ENCODE data around the gene IGF2R.
"Not testable (repeated sequence)": the region's sequence is repeated elsewhere in the genome, so short reads cannot be mapped to it uniquely, and the experiment has no call there.

Gene IGF2R

DNA sequence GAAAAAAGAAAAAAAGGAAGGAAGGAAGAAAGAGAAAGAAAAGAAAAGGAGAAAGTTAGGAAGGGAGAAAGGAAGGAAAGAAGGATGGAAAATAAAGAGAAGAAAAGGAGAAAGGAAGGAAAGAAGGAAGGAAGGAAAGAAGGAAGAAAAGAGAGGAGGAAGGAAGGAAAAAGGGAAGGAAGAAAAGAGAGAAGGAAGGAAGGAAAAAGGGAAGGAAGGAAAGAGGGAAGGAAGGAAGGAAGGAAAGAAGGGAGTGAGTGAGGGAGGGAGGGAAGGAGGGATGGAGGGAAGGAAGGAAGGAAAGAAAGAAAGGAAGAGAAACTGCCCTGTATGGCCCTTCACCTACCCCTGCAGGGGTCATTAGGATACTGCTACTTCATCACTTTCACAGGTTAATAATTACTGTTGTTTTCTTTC is 12.9 kb upstream of the IGF2R start:
- no peak for DNase-seq

DNA sequence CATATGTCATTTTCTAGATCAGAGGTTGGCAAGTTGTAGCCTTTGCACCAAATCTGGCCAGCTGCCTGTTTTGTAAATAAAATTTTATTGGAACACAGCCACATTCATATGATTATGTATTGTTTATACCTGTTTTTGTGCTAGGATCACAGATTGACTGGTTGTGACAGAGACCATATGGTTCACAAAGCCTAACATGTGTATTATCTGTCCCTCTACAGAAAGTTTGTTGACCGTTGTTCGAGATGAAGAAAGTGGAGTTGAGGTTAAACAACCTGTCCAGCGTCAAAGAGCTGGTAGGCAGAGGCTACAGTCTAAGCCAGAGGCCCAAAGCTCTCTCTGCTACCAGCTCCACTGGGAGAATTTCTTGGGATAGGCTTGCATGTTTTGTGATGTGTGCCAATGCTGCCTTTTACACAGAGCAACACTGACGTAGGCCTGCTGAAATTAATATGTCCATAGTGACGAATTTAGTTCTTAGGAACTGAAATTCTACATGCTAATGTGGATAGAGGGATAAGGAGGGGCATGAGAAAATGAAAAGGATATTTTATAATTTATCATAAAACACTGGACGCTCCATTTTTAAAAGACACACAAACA is 11.7 kb upstream of the IGF2R start:
- DNase-seq, result no peak

DNA sequence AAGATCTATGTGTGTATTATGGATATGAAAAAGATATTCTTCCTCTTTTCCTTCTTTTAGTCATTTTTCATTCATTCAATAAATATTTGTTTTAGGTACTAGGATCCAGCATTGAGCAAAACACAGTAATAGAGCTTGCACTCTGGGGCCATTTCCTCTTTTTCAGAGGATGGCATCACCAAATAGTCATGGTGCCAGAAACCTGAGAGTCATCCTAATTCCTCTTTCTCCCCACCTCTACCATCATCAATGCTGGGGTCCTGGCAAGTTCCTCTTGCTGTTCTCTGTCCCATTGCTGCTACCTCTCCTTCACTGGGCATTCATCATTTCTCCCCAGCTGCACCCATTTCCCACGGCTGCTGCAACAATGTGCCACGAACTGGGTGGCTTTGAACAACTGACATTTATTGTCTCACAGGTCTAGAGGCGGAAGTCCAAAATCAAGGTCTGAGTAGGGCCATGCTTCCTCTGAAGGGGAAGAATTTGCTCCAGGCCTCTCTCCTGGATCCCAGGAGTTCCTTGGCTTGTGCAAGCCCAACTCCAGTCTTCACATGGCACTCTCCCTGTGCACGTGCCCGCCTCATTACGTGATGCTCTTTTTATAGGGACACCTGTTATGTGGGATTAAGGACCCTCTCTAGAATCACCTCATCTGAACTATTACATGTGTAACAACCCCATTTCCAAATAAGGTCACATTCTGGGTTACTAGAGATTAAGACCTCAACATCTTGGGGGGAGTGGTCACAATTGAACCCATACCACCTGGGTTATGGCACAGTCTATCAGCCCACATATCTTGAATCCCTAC is 9.5 kb upstream of the IGF2R start:
- DNase-seq, result no peak

DNA sequence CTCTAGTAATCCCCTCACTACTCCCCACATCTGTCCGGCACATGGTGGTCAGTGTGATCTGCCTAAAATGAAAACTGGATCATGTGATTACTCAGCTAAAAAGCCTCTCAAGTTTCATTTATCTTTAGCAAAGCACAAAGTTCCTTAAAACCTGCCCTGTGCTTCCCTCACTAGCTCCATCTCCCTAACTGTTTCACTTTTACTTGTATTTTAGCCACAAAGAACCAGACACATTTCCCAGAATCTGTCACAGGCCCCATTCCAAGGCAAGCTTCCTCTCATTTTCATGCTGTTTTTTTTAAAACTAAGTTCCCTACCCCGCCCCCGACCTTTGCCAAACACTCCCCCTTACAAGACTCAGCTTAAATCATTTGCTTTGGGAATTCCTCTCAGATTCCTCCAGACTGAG is 8.9 kb upstream of the IGF2R start:
- no peak for DNase-seq

DNA sequence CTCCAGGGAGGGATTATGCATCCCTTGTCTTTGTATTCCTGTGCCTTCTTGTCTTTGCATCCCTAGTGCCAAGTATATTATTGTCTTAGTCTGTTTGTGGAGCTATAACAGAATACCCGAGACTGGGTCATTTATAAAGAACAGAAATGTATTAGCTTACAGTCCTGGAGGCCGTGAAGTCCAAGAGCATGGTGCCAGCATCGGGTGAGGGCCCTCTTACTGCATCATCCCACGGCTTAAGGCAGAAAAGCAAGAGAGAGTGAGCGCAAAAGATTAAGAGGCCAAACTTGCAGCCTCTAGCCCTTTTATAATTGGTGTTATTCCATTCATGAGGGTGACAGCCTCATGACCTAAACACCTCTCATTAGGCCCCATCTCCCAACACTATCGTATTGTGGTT is 8.4 kb upstream of the IGF2R start:
- DNase-seq, result no peak

DNA sequence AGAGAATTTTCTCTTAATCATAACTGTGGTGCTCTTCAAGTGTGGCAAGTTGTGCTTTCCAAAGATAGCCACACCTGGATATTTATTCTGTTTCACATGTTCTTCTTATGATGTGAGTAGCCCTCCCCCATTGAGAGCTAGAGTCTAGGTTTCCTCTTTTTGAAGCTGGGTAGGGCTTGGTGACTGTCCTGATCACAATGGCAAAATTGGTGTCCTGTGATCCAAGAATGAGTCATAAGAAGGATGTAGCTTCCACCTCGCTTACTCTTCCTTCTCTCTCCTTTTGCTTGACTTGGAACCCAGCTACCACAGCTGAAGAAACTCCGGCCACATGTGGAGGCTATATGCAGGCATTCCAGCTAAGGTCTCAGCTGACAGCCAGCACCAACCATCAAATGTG is 7.4 kb upstream of the IGF2R start:
- no peak for DNase-seq

DNA sequence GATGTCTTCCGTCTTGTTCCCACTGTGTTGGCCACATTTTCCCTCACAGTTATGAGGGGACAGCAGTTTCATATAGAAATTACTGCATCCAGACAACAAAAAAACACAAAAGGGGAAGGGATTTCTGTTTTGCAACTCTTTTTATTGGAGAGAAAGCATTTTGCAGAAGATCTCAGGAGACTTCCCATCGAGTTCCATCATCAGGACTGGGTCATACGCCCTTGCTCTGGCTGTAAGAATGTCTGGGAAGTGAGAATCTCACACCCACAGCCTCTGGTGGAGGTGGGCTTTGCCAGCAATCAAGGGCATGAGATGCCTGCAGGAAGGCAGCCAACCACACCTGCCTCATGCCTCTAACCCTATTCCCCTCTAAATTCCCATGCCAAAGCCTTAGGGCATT is 5.8 kb upstream of the IGF2R start:
- DNase-seq, result no peak

DNA sequence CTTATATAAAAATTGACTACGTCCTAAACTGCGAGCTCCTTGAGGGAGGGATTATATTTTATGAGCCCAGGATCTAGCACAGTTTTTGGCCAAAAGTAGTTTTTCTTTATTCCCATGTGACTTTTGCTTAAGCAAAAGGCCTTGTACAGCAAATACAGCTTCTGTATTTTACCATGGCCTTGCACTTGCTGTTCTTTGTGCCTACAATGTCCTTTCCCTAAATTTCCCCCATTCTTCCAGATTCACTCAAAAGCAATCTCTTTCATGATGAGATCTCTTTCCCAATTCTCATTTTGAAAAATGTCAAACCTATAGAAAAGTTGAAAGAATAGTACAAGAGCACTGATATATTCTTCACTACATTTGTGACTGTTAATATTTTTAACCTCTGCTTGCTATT is 4.8 kb upstream of the IGF2R start:
- no peak for DNase-seq

DNA sequence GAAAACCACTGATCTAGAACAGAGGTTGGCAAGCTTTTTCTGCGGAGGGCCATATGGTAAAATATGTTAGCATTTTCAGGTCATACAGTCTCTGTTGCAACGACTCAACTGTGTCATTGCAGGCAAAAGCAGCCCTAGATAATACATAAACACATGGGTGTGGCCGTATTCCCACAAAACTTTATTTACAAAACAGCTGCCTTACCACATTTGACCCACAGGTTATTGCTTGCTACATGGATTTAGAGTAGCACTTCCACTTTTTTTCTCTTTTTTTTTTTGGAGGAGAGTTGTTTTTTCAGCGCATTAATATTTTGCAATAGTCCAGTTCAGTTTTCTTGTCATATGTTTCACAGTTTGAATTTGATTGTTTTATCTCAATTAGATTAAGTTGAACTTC is 2.5 kb upstream of the IGF2R start:
- DNase-seq, result no peak

DNA sequence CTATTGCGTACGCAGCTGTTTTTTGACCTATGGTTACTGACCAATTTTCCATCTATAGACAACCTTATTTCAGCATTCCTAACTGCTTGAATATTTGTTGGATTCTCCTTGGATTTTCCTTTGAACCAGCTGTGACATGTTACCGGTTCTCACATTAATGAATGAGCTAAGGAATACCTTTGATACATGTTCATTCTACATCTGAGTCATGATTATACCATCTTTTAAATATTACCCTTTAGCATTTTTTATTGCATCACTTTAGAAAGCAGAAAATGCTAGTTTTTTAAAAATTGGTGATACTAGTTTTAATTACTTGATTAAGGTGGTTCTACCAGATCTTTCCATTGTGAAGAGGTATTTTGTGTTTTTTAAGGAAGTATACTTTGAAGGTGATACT is 1.9 kb upstream of the IGF2R start:
- no peak for DNase-seq

DNA sequence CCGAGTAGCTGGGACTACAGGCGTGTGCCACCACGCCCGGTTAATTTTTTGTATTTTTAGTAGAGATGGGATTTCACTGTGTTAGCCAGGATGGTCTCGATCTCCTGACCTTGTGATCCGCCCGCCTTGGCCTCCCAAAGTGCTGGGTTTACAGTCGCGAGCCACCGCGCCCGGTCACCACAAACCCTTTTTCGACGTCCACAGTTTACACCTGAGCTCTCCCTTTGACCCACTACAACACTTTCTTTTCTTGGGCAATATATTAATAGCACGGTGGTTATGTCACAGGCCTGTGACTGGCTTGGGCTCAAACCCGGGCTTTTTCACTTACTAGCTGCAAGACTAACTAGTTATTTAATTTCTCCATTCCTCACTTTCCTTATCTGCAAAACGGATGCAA is 1.3 kb upstream of the IGF2R start:
- DNase-seq, result not testable (repeated sequence)

DNA sequence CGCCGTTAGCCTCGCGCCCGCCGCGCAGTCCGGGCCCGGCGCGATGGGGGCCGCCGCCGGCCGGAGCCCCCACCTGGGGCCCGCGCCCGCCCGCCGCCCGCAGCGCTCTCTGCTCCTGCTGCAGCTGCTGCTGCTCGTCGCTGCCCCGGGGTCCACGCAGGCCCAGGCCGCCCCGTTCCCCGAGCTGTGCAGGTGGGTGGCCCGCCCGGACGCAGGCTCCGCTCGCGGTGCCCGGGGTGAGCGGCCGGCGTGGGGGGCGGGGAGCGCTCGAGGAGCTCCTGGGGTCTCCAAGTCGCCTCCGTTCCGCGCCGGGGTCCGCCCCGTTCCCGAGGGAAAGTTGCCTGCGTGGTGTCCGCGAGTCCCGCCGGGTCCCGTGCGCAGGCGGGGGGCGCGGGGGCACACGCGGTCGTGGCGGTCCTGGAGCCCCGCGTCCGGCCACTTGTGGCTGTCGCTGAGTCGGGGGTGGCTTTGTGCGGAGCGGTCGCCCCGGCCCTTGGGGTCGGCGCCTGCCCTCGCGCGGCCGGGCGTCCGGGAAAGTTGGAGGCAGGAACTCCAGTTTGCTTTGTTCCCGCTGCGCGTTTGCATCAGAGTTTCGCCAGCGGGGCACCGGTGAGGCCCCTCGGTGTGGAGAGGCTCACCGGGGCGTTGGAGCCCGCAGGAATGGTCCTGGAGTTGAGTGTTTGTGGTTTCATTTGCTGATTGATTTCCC is 476 bp downstream of the IGF2R start:
- DNase-seq, result no peak

DNA sequence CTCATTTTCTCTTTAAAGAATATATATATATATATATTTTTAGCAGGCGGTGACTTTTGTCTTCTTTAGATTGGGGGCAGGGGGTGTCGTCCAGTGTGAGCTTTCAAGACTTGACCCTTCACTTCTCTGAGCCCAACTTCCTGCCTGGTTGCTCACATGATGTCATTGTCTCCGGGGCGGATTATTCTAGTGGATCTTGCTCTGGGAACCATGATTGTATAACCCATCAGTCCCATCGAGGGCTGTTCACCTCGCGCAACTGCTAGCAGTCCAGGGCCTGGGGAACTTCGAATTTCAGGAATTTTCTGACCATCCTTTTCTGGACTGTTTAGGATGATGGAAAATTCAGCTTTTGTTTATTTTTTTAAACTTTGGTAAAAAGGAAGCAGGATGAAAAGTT is 1.0 kb downstream of the IGF2R start:
- peak; percentile 12 for DNase-seq

DNA sequence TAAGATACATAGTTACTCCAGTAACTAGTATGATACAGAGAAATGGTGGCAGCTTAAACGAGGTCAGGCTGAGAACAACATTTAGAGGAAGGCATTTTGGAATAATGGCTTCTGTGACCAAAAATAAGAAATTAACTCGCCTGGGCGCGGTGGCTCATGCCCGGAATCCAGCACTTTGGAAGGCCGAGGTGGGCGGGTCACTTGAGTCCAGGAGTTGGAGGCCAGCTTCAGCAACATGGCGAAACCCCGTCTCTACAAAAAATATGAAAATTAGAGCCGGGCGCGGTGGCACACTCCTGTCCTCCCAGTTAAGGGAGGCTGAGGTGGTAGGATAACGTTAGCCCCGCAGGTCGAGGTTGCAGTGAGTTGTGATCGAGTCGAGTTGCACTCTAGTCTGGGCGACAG is 1.8 kb downstream of the IGF2R start:
- DNase-seq, result no peak

DNA sequence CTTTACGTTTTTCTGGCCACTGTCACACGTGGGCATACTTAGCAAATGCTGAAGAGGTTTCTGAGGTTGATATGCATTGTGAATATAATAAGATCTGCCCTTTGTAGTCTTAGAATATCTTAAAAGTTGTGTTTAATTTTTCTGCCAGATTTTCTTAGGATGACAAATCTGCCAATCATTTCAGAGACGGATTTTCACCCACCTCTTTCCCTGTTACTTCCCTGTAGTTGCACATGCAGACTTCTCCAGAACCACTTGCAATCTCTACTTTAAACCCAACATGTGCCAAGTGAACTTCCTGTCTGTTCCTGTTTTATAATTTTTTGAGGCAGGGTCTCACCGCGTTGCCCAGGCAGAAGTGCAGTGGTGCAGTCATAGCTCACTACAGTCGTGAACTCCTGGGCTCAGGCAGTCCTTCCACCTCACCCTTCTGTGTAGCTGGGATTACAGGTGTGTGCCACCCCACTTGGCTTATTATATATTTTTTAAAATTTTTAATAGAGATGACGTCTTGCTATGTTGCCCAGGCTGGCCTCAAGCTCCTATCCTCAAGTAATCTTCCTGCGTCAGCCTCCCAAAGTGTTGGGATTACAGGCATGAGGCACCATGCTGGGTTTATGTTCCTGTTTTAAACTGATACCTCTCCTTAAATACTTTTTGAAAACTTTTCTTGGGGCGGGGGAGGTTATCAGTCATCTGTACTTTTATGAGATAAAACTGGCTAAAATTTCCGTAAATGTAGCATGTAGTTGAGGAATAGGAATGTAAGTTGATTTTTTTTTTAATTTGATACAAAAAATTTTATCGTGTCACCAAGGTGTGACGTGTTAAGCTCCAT is 2.7 kb downstream of the IGF2R start:
- no peak for DNase-seq

DNA sequence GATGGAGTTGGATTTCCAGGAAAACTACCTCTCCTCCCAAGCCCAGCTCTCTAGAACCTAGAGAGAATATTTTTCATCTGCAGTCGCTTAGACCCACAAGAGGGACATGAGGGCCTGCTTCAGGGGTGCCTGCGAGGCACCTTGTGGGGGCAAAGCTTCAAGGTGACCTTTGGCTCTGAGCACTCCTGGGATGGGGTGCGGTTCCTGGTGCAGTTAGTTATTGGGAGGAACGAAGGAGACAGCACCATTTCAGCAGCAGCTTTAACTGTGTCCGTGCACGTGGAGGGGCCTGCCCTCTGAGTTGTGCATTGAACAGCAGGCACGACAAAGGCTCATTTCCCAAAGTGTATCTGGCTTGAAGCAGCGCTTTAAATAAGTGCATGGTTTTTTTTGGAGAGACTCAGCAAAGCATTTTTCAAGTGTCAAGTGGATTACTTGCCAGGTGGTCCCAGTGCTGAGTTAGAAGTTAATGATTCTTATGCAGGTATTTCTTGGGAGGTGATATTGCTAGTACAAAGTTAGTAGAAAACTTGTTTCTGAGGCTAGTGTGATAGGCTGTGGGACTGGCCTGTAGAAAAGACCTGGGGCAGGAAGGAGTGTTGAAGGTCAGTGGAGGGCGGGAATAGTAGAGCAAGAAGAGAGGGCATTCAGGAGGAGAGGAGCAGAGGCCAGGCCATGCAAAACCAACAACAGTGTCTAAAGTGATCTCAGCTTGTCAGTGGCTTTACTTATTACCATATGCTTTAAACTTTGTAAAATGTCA is 3.8 kb downstream of the IGF2R start:
- DNase-seq, result no peak

DNA sequence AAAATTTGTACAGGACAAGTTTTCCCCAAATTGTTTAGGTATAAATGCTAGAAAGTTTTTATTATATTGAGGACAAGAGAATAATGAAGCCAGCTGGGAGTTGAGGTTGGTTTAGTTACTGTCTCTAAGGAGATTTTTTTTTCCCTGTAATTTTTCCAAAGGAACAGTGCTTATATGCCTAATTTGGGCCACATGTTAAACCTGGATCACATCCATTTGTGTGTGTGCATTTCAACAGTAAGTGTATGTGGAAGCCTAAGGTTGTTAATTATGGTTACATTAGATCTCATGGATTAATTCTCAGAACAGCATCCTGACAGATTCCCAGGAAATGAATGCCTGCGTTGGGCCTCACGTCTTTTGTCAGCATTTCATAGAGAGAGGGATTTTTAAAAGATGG is 4.5 kb downstream of the IGF2R start:
- DNase-seq, result no peak

DNA sequence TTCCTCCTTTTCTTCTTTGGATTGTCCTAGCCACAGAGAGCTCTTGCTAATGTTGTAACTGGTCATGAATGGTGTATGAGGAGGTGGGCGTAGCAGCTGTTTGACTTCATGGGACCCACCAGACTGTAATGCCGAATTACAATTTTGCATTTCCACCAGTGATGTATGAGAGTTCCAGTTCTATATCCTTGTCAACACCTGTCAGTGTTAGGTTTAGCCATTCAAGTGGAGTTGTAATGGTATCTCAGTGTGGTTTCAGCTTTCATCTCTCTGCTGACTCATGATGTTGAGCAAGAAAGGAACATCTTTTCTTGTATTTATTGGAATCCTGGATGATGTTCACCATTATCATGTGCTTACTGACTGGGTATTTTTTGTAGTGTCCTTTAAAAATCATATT is 5.1 kb downstream of the IGF2R start:
- no peak for DNase-seq

DNA sequence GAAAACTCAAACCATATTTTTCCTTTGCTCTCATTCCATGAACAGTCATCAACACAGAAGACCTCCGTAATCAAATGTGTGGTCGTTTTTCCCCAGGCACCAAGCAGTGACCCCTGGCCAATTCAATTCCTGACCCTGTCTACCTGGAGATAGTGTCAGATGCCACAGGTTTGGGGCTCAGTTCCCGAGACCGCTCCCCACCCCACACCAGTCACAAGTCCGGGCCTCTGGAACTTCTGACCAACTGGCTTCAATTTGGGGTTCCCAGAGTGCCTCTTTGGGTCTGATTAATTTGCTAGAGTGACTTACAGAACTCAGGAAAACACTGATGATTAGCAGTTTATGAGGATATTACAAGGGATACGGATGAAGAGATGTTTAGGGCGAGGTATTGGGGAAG is 6.0 kb downstream of the IGF2R start:
- DNase-seq, result no peak

DNA sequence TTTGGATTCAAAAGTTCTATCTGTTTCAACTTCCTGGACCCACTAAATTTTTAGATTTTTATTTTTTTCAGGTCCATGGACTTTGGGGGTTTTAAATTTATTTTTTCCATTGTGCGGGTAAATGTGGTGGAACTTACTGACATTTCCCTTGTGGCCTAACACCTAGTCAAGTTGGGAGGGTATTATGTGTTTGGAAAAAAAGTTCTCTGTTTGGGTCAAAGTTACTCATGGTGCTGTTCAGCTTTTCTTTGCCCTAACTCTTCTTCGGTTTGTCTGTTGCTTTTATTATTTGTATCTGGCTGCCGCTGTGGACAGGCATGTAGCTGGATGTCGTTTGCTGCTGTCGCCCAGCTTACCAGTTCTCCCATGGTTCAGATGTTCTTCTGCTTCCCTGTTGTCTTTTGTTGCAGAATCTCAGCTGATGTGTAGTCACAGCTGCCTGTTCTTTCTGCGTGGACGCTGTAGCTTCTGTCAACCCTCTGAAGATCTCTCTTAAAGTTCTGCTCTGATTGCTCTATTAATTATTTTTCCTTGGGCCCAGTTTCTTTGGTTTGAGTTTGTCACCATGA is 7.9 kb downstream of the IGF2R start:
- no peak for DNase-seq

DNA sequence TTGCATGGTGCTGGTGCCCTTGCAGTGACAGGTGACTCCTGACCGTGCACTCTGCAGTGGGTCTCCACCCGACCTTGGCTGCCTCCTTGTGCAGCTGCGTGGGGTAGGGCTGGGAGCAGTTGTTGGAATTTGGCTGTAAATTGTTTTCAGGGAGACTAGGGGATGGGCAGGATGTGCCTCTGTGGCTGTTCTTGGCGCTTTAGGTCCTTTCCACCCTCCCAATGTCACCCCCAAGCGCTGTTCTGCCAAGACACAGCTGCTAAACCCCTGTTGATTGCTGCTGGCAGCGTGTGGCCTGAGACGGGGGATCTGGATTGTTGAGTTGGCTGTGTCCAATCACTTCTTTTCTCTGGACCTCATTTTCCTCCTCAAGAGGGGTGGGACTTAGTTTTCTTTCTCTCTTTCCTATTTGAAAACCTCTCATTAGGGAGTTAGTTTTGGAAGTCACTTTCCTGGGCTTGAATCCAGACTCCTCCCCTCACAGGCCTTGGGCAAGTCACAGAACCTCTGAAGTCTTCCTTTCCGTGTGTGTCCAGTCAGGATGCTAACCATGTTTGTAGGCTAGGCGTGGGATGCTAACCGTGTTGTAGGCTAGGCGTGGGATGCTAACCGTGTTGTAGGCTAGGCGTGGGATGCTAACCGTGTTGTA is 8.5 kb downstream of the IGF2R start:
- DNase-seq, result no peak

DNA sequence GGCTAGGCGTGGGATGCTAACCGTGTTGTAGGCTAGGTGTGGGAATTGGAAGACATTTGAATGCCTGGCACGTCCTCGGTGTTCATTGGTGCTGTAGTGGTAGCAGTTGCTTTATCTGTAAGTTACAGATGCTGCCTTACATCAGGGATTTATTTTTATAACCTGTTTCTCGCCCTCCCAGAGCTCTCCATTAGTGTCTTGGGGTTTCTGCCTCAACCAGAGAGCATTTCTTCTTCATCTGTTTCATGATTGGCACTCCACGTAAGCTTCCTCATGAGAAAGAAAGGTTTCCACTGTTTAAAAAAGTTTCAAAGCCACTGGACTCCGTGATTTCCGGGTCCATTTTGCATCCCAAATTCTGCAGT is 9.0 kb downstream of the IGF2R start:
- DNase-seq, result no peak
